GM19455 (cell line): ENCODE results near the gene CHI3L1.

Experiments used
- ATAC-seq: cut with Tn5 transposase; IDR thresholded peaks from one replicate; pipeline ENCODE4 v1.9.1; 2021; ENCODE audit not compliant: unreplicated experiment

The CHI3L1 gene

GRCh38 chr1:203136409-203137042 is 50.0 kb downstream of the CHI3L1 start:
- no peak for ATAC-seq

GRCh38 chr1:203135636-203136305 is 50.7 kb downstream of the CHI3L1 start:
- no peak for ATAC-seq

GRCh38 chr1:203133970-203134725 is 52.4 kb downstream of the CHI3L1 start:
- ATAC-seq, result no peak

- ATAC-seq, result no peak
These were observed 54.8 kb downstream of the CHI3L1 start for GRCh38 chr1:203131548-203132200.

GRCh38 chr1:203130358-203130985 is 56.0 kb downstream of the CHI3L1 start:
- ATAC-seq, result no peak

- no peak for ATAC-seq
These were observed 56.8 kb downstream of the CHI3L1 start for GRCh38 chr1:203129501-203130231.
